ENCODE measurements around the gene TTC31. TPM values are rescaled to one million over a fixed set of nuclear protein-coding genes. Genes with fewer than 3 reads are reported as not detected.

TTC31 gene
- total RNA-seq, 1 donor from 2014 or later = 37.5 TPM

GRCh38 chr2:74503506-74504475 is 20.9 kb downstream of the TTC31 start:
- DNase-seq (ENCODE audit: extremely low read depth, low read depth, low spot score) = no peak

GRCh38 chr2:74504591-74504990 is 21.7 kb downstream of the TTC31 start:
- no peak for DNase-seq (ENCODE audit: extremely low read depth, low read depth, low spot score)

GRCh38 chr2:74505448-74506246 is 22.8 kb downstream of the TTC31 start:
- no peak for DNase-seq (ENCODE audit: extremely low read depth, low read depth, low spot score)

DNA sequence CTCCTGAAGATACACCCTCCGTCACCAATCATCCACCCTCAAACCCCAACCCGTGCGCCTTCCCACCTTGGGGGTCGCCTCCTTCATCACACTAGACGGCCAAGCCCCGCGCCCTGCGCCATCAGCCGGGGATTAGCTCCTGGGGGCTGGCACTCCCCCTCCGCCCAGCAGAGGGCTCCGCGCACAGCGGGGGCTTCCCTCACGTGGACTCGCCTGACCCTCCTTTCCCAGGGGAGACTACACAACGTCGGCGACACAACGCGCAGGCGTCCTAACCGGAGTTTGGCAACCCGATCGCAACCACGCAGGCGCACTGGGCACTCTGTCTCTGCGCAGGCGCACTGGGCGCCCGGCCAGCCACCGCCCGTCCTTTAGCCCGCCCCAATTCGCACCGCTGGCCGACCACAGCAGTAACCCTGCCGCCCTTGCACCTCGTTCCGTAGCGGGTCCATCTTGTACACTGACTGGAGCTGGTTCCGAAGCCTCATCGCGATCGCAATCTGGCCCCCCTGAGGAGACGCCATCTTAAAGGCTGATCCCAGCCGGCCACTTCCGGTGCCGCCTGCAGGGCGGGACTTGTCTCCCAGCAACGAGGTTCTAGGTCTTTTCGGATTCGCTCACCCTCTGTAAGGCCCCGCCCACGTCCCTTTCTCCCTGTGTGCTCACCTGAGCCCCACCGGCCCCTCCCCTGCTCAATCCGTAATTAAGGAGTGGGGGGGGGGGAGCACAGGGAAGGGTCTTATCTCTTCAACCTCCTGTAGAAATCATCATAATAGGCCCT is 24.5 kb downstream of the TTC31 start, which contains the start of gene PCGF1:
TSS of gene PCGF1 (minus strand) at position 551 of the 781 bp plus-strand sequence. CDS start at position 524, 27 bp downstream.
- DNase-seq (ENCODE audit: extremely low read depth, low read depth, low spot score) = peak; percentile 83

DNA sequence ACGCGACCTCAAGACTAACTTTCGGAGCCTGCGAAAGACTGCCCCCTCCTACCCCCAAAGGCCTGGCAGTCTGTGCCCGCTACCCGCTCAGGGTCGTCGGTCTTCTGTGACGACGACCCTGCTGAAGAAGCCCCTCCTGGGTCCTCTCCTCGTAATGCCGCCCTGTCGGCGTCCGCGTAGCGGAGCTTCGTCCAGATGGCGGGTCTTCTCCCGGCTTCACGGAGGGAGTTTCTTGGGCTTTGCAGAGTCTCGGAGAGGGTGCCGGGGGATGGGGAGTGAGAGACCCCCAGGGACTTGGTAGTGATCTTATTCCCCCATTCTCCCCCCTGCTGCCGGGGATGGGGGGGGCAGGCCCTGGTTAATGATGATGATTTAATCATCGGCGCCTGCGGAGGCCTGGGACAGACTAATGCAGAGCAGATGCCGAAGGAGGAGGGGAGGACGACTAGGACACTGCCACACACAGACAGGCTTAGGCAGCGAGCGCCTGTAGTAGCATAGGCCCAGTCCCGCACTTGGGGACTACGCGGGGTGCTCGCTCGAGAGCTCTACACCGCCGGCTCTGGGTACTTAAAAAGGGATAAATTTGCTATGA is 25.1 kb downstream of the TTC31 start:
- DNase-seq (ENCODE audit: extremely low read depth, low read depth, low spot score) = no peak

- DNase-seq (ENCODE audit: extremely low read depth, low read depth, low spot score) = no peak
These were observed 27.4 kb downstream of the TTC31 start for GRCh38 chr2:74510272-74510671.

- no peak for DNase-seq (ENCODE audit: extremely low read depth, low read depth, low spot score)
These were observed 28.5 kb downstream of the TTC31 start for GRCh38 chr2:74511104-74511989.

DNA sequence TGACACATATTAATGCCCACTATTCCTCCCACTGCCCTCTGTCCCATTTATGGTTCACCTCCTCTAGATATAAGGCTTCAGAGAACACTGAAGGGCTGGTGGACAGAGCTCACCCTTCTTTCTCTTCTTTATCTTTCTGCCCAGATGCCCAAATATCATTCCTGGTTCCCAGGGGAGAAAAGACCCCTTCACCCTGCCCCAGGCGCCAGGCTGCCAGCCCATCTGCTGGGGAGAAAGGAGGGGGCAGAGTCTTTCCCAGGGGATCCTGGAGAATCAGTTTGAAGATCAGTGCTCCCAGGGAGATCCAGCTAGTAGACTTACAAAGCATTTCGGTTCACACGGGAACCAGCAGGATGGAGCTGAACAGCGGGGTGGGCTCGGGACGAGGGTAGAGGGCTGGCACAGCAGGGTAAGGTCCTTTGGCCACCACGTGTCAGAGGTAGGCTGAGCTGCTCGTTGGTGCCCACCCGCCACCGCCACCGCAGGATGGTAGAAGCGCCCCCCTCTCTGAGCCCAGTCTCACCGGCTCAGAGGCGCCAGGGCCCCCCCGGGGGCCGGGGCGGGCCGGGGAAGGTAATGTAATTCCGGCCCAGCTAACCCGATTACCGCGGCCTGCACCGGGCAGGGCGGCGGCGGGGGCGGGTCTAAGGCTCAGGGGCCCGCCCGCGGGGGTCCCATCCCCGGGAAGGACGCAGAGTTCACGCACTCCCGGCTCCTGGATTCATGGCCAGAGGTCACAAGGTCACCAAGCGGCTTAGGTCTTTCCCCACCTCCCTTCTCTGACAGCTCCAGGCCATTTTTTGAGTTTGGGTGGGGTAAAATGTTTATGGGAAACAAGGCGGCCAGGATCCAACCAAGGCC is 30.1 kb downstream of the TTC31 start:
- no peak for DNase-seq (ENCODE audit: extremely low read depth, low read depth, low spot score)

DNA sequence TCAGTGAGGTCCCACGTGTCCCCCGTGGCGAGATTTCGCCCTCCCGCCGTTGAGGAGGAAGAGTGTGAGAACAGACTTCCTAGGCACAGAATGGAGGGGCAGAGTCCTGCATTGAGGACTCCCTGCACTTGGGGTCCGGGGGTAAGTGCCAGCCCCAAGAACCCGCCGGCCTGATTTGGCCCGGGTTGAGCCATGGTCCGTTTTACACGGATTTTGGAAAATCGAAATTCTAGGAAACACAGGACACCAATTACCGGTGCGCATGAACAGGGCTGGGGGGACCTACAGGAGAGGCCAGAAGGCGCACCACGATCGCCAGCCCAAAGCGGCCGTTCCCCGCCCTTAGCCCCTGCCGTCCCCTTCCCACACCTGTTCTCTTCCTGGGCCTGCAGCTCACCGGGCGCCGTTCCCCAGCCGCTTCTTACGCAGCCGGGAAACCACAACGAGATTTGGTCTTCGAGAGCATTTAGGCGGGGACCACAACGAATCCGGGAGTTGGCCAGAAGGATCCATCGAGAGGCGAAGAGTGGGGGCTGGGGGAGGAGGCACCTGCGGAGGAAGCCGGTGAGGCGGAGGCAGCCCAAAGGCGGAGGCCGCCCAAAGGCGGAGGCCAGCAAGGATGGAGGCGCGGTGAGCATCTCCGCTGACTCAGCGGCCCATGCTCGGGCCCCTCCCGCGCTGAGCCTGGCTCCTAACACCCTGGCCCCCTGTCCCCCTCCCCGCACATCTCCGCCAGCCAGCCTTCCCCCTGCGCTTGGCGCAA is 30.9 kb downstream of the TTC31 start:
- DNase-seq (ENCODE audit: extremely low read depth, low read depth, low spot score) = no peak

- DNase-seq (ENCODE audit: extremely low read depth, low read depth, low spot score) = no peak
These were observed 31.7 kb downstream of the TTC31 start, which contains the start of gene TLX2 for GRCh38 chr2:74514368-74515270. Gene TLX2, plus strand, starts transcription at chr2:74514450. Its CDS starts 357 bp downstream, at chr2:74514807.

DNA sequence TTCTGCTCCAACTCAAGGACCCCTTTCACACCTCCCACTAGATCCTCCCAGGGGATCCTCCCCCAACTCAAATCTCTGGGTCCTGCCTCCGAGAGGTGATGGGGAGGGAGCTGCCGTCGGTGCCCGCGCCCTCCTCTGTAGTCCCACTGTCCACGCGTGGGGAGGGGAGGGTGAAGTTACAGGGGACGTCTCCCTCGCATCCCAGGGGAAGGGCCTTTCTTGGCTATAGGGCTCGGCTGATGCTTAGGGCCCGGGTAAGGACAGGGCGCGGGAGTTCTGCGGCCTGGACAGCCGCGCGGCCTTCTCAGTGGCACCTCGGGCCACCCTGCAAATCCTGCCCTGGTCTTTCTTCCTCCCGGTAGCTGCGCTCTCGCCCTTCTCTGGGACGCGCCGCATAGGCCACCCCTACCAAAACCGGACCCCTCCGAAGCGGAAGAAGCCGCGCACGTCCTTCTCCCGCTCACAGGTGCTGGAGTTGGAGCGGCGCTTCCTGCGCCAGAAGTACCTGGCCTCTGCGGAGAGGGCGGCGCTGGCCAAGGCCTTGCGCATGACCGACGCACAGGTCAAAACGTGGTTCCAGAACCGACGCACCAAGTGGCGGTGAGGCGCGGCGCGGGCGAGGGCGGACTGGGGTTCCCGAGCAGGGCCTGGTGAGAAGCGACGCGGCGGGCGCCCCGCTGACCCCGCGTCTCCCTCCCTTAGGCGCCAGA is 32.5 kb downstream of the TTC31 start:
- DNase-seq (ENCODE audit: extremely low read depth, low read depth, low spot score) = no peak

DNA sequence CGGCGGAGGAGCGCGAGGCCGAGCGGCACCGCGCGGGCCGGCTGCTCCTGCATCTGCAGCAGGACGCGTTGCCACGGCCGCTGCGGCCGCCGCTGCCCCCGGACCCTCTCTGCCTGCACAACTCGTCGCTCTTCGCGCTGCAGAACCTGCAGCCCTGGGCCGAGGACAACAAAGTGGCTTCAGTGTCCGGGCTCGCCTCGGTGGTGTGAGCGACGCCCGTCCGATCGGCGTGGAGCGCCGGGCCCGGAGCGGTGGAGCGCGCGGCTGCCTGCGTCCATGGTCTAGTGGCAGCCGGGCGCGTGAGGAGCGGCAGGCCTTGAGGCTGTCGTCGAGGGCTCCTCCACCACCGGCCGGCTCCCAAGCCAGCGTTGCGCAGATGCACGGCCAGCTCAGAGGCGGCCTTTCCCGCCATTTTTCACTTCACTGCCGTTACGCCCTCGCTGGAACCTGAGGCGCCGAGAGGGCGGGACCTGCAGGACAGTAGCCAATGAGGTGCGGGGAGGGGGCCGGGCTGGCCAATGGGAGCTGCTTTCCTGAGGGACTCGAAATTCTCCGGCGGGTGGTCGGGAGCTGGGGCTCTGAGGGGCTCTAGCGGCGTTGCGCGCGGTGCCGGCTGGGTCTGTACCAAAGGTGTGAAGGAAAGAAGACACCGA is 33.2 kb downstream of the TTC31 start:
- no peak for DNase-seq (ENCODE audit: extremely low read depth, low read depth, low spot score)

DNA sequence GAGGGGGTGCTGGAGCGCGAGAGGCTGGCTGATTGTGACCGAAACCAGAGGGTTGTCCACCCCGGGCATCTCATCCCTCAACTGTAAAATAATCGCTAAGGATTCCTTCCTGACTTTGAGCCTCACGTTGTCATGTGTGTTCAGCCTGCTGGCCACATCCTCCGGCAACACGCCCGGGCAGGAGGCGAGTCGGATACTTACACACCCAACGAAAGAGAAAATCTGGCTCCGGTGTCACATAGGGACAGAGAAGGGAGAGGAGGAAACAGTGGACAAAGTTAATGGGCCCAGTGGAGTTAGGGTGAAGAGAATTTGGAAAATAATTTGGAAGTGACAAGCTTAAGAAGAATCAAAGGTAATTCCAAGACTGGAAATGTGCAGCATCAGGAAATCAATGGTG is 33.8 kb downstream of the TTC31 start:
- no peak for DNase-seq (ENCODE audit: extremely low read depth, low read depth, low spot score)

- no peak for DNase-seq (ENCODE audit: extremely low read depth, low read depth, low spot score)
These were observed 39.6 kb downstream of the TTC31 start for GRCh38 chr2:74522516-74522915.

GRCh38 chr2:74524005-74524404 is 41.1 kb downstream of the TTC31 start:
- no peak for DNase-seq (ENCODE audit: extremely low read depth, low read depth, low spot score)
